Stimulated activated CD8-positive, alpha-beta memory T cell treated with anti-CD3 and anti-CD28 coated beads, Interleukin-2, amount 100 ng/mL, for 1 hour (primary cell): ENCODE measurements around the gene MTARC1.

Experiments
- DNase-seq, 2 donors: peaks; one replicate each; pipeline ENCODE4 v3.0.0-alpha.2; 2020; ENCODE audit warnings: low read depth in 2 of 2

MTARC1 gene

DNA sequence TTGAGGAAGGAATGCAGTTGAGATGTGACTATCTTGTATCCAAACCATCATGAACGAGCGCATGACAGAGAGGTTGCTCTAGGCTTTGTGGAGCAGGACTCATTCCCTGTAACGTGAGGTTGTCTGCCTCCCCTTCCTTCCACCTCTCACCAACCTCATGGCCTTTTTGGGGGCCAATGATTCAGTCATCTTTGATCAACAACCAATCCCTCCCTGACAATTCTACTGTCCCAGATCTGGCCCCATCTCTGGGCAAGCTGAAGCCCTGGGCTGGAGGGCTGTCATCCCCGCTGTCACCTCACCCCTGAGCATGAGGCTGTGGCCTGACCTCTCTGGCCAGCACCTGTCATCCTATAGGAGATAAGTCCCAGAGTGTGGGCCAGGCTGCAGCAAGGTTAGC is 19.7 kb downstream of the MTARC1 start:
- no peak for DNase-seq

GRCh38 chr1:220807726-220808125 is 21.0 kb downstream of the MTARC1 start:
- no peak for DNase-seq

DNA sequence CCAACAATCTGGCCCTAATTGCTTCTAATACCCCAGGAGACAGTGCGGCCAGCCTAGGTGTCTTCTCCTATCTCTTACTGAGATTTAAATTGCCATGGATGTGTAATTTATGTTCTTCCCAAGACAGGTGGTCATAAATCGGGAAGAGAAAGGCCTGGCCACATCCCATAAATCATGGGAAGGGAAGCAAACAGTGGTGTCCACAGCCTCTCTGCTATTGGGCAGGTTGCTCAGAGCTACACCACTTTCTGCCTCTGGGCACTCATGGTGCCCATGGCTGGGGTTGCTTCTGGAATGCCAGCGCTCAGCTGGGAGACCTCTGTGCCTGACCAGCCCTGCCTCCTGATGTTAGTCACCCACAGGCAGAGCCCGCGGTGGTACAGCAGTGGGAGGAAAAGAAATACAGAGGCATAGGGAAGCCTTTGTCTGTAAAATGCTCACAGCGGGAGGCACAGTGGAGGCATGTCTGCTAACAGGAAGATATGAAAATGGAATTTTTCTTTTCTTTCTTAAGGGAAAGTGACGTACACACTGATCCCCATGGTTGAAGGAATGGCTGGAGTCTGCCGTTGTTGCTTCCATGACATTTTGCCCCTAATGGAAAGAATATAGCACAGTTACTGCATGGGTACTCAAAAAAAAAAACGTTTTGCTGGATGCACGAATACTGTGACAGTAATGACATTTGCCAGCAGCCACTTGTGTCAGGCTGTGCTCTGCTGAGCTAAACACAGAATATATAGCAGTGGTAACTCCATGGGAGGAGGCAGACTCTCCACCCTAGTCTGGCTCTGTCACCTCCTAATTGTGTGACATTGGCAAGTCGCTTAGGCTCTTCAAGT is 21.9 kb downstream of the MTARC1 start:
- no peak for DNase-seq

DNA sequence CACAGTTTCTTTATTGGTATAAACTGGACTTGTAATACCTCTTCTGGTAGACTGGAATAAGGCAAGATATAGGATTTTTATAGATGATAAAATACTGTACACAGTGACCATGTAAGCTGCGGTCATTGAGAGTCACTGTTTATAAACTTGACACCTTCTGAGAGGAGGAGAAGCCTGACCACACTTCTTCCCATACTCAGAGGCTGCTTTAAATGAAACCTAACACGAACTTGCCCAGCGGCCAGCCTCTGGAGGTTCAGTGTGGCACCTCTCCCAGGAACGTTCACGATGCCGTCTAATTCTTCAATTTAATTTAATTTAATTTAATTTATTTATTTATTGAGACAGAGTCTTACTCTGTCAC is 22.5 kb downstream of the MTARC1 start:
- DNase-seq, result no peak

- DNase-seq, result no peak
These were observed 23.0 kb downstream of the MTARC1 start for GRCh38 chr1:220809704-220810103.

- DNase-seq, result peak; percentile 19 to 44
These were observed 23.5 kb downstream of the MTARC1 start for GRCh38 chr1:220810179-220810653.

DNA sequence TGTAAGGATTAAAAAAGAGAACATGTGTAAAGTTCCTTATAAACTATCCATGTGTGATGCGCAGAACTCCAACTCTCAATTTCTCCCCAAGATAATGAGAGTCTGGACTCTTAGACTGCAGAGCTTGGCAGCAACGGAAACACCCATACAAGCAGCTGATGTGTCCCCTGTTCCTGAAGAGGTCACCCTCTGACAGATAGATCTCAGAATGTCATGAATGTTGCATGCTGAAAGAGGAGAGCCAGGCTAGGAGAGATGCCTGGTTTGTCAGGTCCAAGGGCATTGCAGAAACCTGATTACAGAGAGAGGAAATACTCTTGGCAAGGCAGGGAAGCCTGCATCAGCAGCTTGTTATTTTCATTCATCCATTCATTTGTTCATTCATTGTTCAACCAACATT is 24.2 kb downstream of the MTARC1 start:
- DNase-seq, result no peak

DNA sequence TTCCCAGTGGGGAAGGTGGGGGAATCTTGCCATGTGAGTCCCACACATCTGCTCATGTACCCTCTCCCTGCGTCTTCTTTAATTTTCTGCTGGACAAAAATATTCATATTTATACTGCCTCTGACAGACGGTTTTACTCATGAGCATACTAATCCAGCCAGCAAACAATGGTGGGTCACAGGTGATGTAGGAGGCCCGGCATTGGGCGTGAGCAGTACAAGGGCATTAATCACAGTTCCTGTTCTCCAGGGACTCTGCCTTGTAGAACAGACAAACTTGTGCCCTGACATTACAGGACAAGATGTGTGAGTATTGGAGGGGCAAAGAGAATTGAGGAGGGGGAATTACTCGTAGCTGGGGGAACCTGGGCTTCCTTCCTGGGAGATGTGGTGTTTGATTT is 25.0 kb downstream of the MTARC1 start:
- DNase-seq, result no peak

GRCh38 chr1:220812308-220812707 is 25.6 kb downstream of the MTARC1 start:
- no peak for DNase-seq

DNA sequence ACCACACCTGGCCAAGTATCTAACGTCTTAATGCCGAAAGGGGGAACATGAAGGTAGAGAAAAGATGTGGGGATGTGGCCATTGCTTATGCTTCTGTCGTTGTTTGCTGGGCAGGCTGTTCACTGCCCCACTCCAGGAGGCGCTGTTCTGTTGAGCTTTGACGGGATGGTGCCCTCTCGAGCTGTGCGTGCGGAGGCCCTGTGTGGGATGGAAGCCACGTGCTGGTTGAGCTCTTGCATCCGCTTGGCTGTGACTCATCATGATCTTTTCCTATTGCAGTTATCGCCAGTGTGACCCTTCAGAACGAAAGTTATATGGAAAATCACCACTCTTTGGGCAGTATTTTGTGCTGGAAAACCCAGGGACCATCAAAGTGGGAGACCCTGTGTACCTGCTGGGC is 26.3 kb downstream of the MTARC1 start:
- no peak for DNase-seq

DNA sequence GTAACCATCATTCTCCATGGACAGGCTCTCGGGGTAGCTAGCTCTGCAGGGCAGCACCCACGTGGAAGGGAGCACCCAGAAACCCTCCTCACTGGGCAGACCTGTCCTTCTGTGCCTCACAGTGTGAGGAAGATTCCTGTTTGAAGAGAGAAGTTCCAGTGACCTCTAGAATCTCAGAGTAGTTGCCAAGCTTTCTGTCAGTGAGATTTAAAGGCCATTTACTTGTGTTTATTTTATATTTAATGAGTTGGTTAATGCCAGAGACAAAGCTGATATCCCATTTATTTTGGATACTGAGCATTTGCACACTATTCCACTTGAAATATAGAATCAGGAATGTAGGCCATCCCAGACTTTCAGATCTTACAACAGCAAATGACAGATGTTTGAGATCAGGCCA is 28.7 kb downstream of the MTARC1 start:
- no peak for DNase-seq

GRCh38 chr1:220817907-220818306 is 31.2 kb downstream of the MTARC1 start:
- DNase-seq, result no peak

DNA sequence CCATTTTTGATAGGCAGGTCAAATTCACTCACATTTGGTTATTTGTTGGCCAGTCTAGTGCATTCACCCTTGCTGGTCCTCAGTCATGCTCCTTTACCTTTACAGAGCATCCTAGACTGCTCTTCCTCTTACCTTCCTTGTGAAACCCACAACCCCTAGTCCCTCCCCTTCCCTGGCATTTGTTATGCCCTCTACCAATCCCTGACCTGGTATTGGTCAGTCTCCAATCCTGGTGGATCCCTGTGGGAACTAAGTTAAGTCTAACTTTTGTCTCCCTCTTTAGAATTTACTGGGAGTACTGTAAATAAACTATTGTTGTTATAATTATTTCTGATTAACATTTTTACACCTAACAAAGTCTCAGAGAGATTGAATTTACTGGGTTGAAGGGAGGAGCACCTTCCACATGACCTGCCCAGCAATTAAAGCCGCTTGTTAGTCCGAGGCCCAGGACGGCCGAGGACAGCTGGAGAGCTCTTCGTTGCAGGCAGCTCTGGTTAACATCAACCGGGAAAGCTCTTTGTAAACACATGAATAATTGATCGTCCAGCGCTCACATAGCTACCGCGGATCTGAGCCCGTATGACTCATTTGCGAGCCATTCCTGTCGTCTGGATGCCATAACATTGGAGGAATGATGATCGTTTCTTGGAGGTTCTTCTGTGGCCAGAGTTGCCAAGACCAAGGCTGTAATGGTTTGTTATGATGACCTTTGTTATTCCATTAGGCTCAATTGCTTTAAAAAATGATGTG is 31.9 kb downstream of the MTARC1 start:
- no peak for DNase-seq

DNA sequence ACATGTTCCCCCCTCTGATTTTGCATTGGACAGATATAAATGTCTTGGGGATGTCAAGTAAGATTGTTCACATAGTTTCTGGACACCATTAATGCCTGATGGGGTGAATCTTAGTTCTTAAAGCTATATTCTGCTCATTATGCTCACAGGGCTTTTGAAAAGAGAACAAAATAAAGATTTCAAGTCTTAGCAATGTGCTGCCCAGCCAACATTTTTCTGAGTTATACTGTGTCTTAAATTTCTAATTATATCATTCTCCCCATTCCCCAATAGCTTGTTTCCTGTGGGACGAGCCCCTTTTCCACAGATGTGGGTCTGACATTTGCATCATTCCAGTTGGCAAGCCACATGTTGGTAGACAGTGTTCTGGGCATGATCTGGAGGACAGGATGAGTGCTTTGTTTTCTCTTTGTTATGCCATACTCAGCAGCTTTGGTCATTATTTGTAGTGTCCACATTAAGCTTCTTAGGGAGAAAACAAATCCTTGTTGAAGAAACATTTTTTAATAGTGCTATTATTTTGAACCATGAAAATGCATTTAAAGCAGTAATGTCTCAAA is 32.8 kb downstream of the MTARC1 start:
- DNase-seq, result no peak

- no peak for DNase-seq
These were observed 37.6 kb downstream of the MTARC1 start for GRCh38 chr1:220824031-220824989.

GRCh38 chr1:220825819-220826551 is 39.3 kb downstream of the MTARC1 start:
- no peak for DNase-seq

DNA sequence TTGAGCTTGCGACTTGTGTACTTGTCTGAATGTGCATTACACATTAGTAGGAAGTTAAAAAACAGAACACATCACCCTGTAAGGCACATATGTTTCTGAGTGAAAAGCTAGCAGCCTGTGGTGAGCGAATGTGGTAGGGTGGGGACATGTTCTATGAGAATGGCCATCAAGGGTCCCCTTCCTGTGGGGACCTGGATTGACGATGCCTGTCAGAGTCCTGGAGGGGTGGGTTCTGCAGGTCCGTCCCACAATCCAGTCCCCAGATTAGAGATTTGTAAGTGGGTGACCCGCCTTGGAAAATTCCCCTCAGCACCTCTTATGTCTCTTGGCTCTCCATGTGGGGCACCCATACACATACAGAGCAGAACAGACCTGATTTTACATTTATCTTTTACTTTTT is 40.0 kb downstream of the MTARC1 start:
- DNase-seq, result no peak

DNA sequence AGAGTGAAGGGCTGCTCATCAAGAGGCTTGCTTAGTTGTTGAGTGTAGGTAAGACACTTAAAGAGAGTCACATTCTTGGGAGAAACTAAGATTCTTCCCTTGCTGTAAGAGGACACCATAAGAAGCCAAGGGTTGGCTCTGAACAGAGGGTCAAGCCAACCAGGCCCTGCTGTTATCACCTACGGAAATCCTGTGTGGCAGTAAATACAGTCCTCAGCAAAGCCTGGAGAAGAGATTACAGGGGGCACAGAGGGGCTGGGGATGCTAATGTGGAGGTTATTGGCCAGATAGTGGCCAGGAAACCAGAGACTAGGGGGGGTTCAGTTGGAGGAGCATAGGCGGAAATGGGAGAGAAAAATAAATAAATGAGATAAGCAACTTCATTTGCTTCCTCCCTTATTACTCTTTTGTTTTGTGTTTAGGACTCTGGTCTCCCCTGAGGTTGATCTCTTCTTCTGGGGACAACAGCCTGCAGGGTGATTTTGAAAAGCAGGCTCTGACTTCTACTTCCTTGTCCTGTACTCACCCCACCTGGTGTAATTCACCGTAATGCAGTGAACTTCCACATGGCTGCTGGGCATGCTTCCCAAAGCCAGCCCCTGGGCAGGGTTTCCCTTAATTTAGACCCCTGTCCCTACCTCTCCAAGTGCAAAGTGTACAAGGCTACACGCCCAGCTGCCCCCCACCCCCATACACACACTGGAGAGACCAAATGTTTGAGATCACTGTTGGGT is 40.9 kb downstream of the MTARC1 start:
- DNase-seq, result no peak

DNA sequence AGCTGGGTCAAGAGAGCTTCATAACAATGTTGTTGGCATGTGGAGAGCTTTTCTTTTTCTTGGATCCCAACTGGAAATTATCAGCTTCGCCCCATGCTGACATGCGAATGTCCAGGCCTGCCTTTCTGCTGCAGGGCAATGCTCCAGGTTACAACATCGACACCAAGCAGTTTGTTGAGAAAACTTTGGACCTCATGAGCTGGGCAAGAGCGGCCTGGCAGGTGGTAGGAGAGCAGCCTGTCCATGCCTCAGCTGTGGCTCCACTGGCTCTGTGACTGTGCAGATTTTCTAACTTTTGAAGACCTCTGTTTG is 41.4 kb downstream of the MTARC1 start:
- DNase-seq, result no peak

DNA sequence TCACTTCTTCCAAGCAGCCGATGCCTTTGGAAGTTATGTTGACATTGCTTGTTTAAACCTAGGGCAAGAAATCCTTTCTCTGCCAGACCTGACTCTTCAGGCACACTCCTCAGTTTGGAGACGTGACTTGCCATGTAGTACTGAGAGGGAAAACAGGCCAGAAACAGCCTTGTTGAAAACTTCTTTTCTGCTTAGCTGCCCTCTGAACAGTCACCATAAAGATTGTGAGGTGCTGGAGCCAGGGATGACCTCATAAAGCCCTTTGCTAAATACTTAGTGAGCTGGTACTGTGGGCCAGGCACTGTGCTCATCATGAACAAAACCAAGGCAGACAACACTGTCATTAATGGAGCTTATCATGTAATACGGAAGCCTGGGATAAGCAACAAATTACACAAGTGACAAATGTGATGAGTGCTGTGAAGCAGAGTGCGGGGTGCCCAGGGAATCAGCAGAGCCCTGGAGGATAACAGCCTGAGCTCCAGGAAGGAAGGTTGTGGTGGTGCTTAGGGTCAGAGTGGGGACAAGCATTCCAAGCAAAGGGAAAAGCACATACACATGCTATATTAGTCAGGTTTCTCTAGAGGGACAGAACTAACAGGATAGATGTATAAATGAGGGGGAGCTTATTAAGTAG is 42.4 kb downstream of the MTARC1 start:
- DNase-seq, result no peak
